Liver (tissue), 9 donors: ENCODE data around the gene CYP2W1. TPM values are rescaled to one million over a fixed set of nuclear protein-coding genes. Genes with fewer than 3 reads are reported as not detected.

Experiments
- DNase-seq: peaks from one replicate; pipeline ENCODE4 v3.0.0-alpha.2; 2017; ENCODE audit warnings: low spot score
- H3K27ac ChIP-seq, 2 donors: one replicate each; pipeline ENCODE4 v1.7.0; 2013; ENCODE audit warnings: inconsistent platforms in 2 of 2, low read length in 2 of 2, control low read depth in 1 of 2, low read depth in 1 of 2, mild to moderate bottlenecking in 1 of 2
- H3K27me3 ChIP-seq, 4 donors: one replicate each; pipeline versions ENCODE4 v1.6.1 to v1.7.0; 2013; ENCODE audit warnings: low read length in 3 of 4, inconsistent platforms in 1 of 4, mild to moderate bottlenecking in 1 of 4, moderate library complexity in 1 of 4; ENCODE audit not compliant: control insufficient read depth in 4 of 4, insufficient read depth in 4 of 4
- H3K36me3 ChIP-seq, 4 donors: one replicate each; pipeline versions ENCODE4 v1.6.1 to v1.7.0; 2013; ENCODE audit warnings: low read length in 3 of 4, mild to moderate bottlenecking in 3 of 4, low read depth in 1 of 4, moderate library complexity in 1 of 4; ENCODE audit not compliant: control insufficient read depth in 4 of 4, insufficient read depth in 3 of 4
- H3K4me1 ChIP-seq, 4 donors: one replicate each; pipeline versions ENCODE4 v1.6.1 to v1.7.0; 2013; ENCODE audit warnings: low read length in 3 of 4, mild to moderate bottlenecking in 3 of 4, moderate library complexity in 1 of 4; ENCODE audit not compliant: control insufficient read depth in 4 of 4, insufficient read depth in 4 of 4
- H3K4me3 ChIP-seq, 3 donors: one replicate each; pipeline versions ENCODE4 v1.6.1 to v1.7.0; 2013; ENCODE audit warnings: low read length in 3 of 3, control low read depth in 1 of 3, low read depth in 1 of 3, mild to moderate bottlenecking in 1 of 3
- H3K9ac ChIP-seq, 2 donors: one replicate each; pipeline ENCODE4 v1.7.0; 2013; ENCODE audit warnings: low read length in 2 of 2, mild to moderate bottlenecking in 2 of 2, moderate library complexity in 2 of 2, control low read depth in 1 of 2, low read depth in 1 of 2
- H3K9me3 ChIP-seq, 4 donors: one replicate each; pipeline versions ENCODE4 v1.6.1 to v1.7.0; 2013; ENCODE audit warnings: low read length in 3 of 4; ENCODE audit not compliant: control insufficient read depth in 4 of 4
- FOXA2 ChIP-seq: IDR thresholded peaks from 2 replicates; pipeline ENCODE4 v1.6.1; 2016; ENCODE audit warnings: antibody characterized with exemption
- GABPA ChIP-seq, 2 donors: IDR thresholded peaks in 1 of 2; conservative IDR thresholded peaks in 1 of 2; 2 replicates each; pipeline ENCODE4 v1.6.1; 2016; ENCODE audit warnings: antibody characterized with exemption in 2 of 2, mild to moderate bottlenecking in 1 of 2, moderate library complexity in 1 of 2
- HNF4A ChIP-seq, 2 donors: conservative IDR thresholded peaks; 2 replicates each; pipeline ENCODE4 v1.6.1; 2016; ENCODE audit warnings: antibody characterized with exemption in 2 of 2, mild to moderate bottlenecking in 2 of 2
- HNF4G ChIP-seq: IDR thresholded peaks from 2 replicates; pipeline ENCODE4 v1.6.1; 2016; ENCODE audit warnings: antibody characterized with exemption
- JUND ChIP-seq, 2 donors: IDR thresholded peaks; 2 replicates each; pipeline ENCODE4 v1.6.1; 2016; ENCODE audit warnings: antibody characterized with exemption in 2 of 2
- TAF1 ChIP-seq: conservative IDR thresholded peaks from 2 replicates; pipeline ENCODE4 v1.6.1; 2016; ENCODE audit warnings: antibody characterized with exemption, mild to moderate bottlenecking
- YY1 ChIP-seq: IDR thresholded peaks from 2 replicates; pipeline ENCODE4 v1.6.1; 2016; ENCODE audit warnings: antibody characterized with exemption, mild to moderate bottlenecking
- WGBS: extraction: QIAGEN DNeasy Blood & Tissue Kit; methylation state at CpG from one replicate; pipeline ENCODE4 v1.1.7; 2013; 5-methylcytosine and 5-hydroxymethylcytosine counted together
- polyA plus RNA-seq, 2 donors: library from polyadenylated mRNA; stranded (reverse) in 1 of 2; unstranded in 1 of 2; fragments of 200-250 nt in 1 of 2; fragments of >200 nt in 1 of 2; fragmentation: Nextera tagmentation in 1 of 2; extraction: Ambion mirVana in 1 of 2; gene quantifications; one replicate each; pipeline versions ENCODE4 v1.2.1 to v1.2.3, GENCODE V29; 2013 to 2015
- total RNA-seq, 2 donors: library from RNA; depleted of rRNA; stranded (reverse); fragments of >200 nt; gene quantifications; one replicate each; pipeline ENCODE4 v1.2.3, GENCODE V29; 2014
- TF ChIP-seq, protein P1 (sequence below): IDR thresholded peaks from 2 replicates; pipeline ENCODE4 v1.6.1; 2016; ENCODE audit warnings: antibody characterized with exemption
- TF ChIP-seq, protein P2 (sequence below): IDR thresholded peaks from 2 replicates; pipeline ENCODE4 v1.6.1; 2016; ENCODE audit warnings: antibody characterized with exemption, mild to moderate bottlenecking
- donor health status: healthy.
- donor health status: healthy.
- donor health status: healthy.
- donor health status: healthy.
- donor health status: healthy.

CYP2W1 gene
- total and polyA plus RNA-seq, 4 donors = 0.28 TPM; not detected in 3

DNA sequence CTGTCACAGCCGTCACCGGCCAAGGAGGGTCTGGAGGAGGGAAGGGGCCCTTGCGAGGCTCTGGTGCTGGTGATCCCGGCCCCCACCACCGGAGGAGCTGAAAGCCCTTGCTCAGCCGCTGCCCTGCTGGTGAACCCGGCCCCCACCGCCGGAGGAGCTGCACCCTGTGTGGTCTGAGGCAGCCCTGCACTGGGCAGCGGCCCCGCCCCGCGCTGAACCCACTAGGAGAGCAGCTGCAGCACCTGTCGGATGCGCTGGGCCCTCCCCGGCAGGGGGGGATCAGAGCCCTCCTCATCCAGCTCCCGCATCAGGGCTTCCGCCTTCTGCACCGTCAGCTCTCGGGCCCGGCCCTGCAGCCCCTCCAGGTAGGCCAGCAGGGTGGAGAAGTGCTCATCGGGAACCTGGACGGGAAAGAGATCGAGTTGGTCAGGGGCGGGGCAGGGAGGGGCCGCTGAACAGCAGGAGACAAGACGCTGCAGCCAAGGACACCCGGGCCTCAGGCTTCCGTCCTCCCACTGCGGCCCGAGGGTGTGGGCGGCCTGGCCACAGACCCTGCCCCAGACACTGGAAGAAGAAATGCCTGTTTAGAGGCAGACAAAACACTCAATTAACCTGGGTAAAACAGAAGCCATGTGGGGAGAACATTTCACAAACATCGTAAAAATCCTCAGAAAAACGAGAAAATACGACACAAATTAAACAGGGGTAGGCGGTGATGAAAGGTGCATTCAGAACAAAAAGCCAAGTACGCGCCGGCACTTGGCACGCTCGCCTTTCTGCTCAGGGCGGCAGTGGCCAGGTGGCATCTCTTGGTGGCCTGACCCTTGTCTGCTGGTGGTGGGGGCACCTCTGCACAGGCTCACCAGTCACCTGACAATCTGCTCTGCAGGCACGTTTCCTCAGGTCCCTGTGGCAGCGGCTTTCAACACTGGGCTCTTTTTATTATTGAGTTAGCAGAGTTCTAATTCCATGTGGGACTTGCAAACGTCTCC is 14.7 kb downstream of the CYP2W1 start:
- Histone ChIP-seq H3K27me3 (no peaks in the 10 kb centered on the region), H3K4me1 (peaks cover 3 to 9% (median 4%) of the 10 kb centered on the region in 4 donors), H3K27ac (no peak overlapping the region), H3K9ac (no peak overlapping the region), H3K4me3 (no peak overlapping the region), H3K9me3 (no peaks in the 10 kb centered on the region), H3K36me3 (peaks cover 0 to 10% (median 1%) of the 10 kb centered on the region in 4 donors)
- TF ChIP-seq, protein P1, sequence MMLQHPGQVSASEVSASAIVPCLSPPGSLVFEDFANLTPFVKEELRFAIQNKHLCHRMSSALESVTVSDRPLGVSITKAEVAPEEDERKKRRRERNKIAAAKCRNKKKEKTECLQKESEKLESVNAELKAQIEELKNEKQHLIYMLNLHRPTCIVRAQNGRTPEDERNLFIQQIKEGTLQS = no peak
- TF ChIP-seq GABPA (IDR thresholded peaks at IDR 0.05 in 1 of 2, conservative IDR thresholded peaks at IDR 0.05 in 1 of 2) = no peak
- TF ChIP-seq YY1 = no peak
- no peak for TF ChIP-seq FOXA2
- TF ChIP-seq HNF4A (conservative IDR thresholded peaks at IDR 0.05) = no peak
- TF ChIP-seq JUND (IDR thresholded peaks at IDR 0.05) = no peak
- TF ChIP-seq, protein P2, sequence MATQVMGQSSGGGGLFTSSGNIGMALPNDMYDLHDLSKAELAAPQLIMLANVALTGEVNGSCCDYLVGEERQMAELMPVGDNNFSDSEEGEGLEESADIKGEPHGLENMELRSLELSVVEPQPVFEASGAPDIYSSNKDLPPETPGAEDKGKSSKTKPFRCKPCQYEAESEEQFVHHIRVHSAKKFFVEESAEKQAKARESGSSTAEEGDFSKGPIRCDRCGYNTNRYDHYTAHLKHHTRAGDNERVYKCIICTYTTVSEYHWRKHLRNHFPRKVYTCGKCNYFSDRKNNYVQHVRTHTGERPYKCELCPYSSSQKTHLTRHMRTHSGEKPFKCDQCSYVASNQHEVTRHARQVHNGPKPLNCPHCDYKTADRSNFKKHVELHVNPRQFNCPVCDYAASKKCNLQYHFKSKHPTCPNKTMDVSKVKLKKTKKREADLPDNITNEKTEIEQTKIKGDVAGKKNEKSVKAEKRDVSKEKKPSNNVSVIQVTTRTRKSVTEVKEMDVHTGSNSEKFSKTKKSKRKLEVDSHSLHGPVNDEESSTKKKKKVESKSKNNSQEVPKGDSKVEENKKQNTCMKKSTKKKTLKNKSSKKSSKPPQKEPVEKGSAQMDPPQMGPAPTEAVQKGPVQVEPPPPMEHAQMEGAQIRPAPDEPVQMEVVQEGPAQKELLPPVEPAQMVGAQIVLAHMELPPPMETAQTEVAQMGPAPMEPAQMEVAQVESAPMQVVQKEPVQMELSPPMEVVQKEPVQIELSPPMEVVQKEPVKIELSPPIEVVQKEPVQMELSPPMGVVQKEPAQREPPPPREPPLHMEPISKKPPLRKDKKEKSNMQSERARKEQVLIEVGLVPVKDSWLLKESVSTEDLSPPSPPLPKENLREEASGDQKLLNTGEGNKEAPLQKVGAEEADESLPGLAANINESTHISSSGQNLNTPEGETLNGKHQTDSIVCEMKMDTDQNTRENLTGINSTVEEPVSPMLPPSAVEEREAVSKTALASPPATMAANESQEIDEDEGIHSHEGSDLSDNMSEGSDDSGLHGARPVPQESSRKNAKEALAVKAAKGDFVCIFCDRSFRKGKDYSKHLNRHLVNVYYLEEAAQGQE = no peak
- no peak for TF ChIP-seq HNF4G
- no peak for TF ChIP-seq TAF1
- WGBS = 90% methylated on average over 45 of the region's 45 CpGs
- DNase-seq = no peak

- H3K27ac ChIP-seq = no peak overlapping the region
- H3K36me3 ChIP-seq = peaks cover 0 to 10% (median 1%) of the 10 kb centered on the region in 4 donors
- H3K9ac ChIP-seq = no peak overlapping the region
- no peaks in the 10 kb centered on the region for H3K4me1 ChIP-seq
- H3K4me3 ChIP-seq = no peak overlapping the region
- TF ChIP-seq, protein P1 = no peak
- no peaks in the 10 kb centered on the region for H3K27me3 ChIP-seq
- 88% methylated on average over 28 of the region's 28 CpGs for WGBS
- H3K9me3 ChIP-seq = no peaks in the 10 kb centered on the region
- DNase-seq = no peak
These were observed 16.3 kb downstream of the CYP2W1 start for GRCh38 chr7:999149-999879.
